Glutamatergic neuron (in vitro differentiated cells): ENCODE results near the gene RUVBL2. TPM values are rescaled to one million over a fixed set of nuclear protein-coding genes. Genes with fewer than 3 reads are reported as not detected.

Experiments used
- DNase-seq: peaks from one replicate; pipeline ENCODE4 v3.0.0; 2022
- H3K27ac Mint-ChIP-seq: one replicate; pipeline ENCODE4 v1.8.0; 2020; ENCODE audit warnings: mild to moderate bottlenecking, mixed read lengths, inconsistent platforms; ENCODE audit not compliant: unreplicated experiment
- H3K27me3 Mint-ChIP-seq: one replicate; pipeline ENCODE4 v1.8.0; 2020; ENCODE audit warnings: mild to moderate bottlenecking, moderate library complexity, mixed read lengths, inconsistent platforms; ENCODE audit not compliant: unreplicated experiment
- H3K36me3 Mint-ChIP-seq: one replicate; pipeline ENCODE4 v1.8.0; 2020; ENCODE audit warnings: mild to moderate bottlenecking, mixed read lengths, inconsistent platforms; ENCODE audit not compliant: unreplicated experiment
- H3K4me1 Mint-ChIP-seq: one replicate; pipeline ENCODE4 v1.8.0; 2020; ENCODE audit warnings: mild to moderate bottlenecking, low read depth, mixed read lengths, inconsistent platforms; ENCODE audit not compliant: unreplicated experiment
- H3K4me3 Mint-ChIP-seq: one replicate; pipeline ENCODE4 v1.8.0; 2020; ENCODE audit warnings: mild to moderate bottlenecking, mixed read lengths, inconsistent platforms; ENCODE audit not compliant: unreplicated experiment
- H3K9me3 Mint-ChIP-seq: one replicate; pipeline ENCODE4 v1.8.0; 2020; ENCODE audit warnings: mild to moderate bottlenecking, moderate library complexity, mixed read lengths, inconsistent platforms; ENCODE audit not compliant: unreplicated experiment
- total RNA-seq: library from RNA; stranded (reverse); fragmentation: NEBNext Ultra II Directional; extraction: Animal tissue kit (Norgen Biotek cat#: 25700); gene quantifications from one replicate; pipeline ENCODE4 v1.2.1, GENCODE V29; 2021; ENCODE audit not compliant: unreplicated experiment
- TF ChIP-seq, protein P1 (sequence below): fragments of 200-600 bp; sonication (generic); IDR thresholded peaks from one replicate; pipeline ENCODE4 v1.5.0; 2021; ENCODE audit not compliant: partially characterized antibody, unreplicated experiment

RUVBL2 gene
- total RNA-seq, 1 donor from 2014 or later = 60.9 TPM

DNA sequence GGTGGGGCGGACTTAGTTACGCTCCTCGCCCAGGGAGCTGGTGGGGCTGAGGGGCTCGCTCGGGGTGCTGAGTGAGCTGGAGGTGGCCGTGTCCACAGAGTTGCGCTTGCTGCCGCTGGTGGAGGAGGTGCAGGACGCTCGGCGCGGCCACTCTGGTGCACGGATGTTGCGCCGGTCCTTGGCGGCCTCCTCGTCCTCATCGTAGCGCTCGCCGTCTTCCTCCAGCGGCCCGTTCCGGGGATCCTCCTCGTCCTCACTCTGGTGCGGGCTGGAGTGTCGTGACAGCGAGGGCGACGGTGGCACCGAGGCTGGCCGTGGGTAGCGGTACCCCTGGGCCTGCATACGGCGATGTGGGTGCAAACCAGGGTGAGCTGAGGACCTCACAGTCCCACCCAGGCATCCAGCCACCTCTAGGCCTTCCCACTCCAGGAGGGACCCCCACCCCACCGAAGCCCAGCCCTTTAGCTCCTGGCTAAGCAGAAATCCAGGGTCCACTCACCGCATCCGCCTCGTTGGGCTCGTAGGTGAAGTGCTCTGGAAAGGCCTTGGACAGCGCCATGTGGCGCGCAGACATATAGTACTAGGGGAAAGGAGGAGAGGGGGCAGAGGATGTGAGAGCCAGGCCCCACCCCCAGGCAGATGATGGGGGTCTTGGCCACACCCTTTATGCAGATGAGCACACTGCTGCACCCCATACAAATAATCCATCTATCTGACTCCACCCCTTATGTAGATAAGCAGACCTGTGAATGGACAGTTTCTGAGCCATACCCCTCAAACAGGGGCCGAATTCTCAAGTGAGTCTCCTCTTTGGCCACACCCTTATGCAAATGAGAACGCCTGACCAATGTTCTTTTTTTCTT, 24.2 kb upstream of the RUVBL2 start:
- H3K36me3 Mint-ChIP-seq = no peaks in the 10 kb centered on the region
- H3K27ac Mint-ChIP-seq = no peak overlapping the region
- peaks cover 14% of the 10 kb centered on the region for H3K9me3 Mint-ChIP-seq
- peaks cover 20% of the 10 kb centered on the region for H3K4me1 Mint-ChIP-seq
- TF ChIP-seq, protein P1, sequence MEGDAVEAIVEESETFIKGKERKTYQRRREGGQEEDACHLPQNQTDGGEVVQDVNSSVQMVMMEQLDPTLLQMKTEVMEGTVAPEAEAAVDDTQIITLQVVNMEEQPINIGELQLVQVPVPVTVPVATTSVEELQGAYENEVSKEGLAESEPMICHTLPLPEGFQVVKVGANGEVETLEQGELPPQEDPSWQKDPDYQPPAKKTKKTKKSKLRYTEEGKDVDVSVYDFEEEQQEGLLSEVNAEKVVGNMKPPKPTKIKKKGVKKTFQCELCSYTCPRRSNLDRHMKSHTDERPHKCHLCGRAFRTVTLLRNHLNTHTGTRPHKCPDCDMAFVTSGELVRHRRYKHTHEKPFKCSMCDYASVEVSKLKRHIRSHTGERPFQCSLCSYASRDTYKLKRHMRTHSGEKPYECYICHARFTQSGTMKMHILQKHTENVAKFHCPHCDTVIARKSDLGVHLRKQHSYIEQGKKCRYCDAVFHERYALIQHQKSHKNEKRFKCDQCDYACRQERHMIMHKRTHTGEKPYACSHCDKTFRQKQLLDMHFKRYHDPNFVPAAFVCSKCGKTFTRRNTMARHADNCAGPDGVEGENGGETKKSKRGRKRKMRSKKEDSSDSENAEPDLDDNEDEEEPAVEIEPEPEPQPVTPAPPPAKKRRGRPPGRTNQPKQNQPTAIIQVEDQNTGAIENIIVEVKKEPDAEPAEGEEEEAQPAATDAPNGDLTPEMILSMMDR = no peak
- DNase-seq = no peak
- H3K4me3 Mint-ChIP-seq = no peak overlapping the region
- H3K27me3 Mint-ChIP-seq = peaks cover 16% of the 10 kb centered on the region

DNA sequence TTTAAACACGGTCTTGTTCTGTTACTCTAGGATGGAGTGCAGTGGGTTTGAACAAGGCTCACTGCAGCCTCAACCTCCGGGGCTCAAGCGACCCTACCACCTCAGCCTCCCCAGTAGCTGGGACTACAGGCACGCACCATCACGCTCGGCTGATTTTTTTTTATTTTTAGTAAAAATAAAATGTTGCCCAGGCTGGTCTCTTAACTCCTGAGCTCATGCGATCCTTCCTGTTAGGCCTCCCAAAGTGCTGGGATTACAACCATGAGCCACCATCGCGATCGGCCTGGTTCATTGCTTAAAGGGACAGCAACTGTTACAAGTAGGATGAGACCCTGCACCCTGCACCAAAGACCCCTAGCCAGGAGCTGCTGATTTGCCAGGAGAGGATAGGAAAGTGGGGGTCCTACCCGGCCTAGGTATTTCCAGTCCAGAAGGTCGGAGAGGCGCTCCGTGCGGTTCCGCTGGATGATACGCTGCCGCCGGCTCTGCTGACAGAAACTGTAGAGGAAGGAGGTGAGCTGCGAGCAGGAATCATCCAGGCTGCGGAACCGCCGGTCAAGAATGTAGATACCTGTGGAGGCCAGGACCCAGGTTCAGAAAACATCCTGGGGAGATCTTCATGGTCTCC, 23.4 kb upstream of the RUVBL2 start:
- TF ChIP-seq, protein P1 = no peak
- peaks cover 17% of the 10 kb centered on the region for H3K4me1 Mint-ChIP-seq
- no peak overlapping the region for H3K27ac Mint-ChIP-seq
- no peak overlapping the region for H3K4me3 Mint-ChIP-seq
- H3K36me3 Mint-ChIP-seq = no peaks in the 10 kb centered on the region
- no peak for DNase-seq
- peaks cover 12% of the 10 kb centered on the region for H3K9me3 Mint-ChIP-seq
- peaks cover 12% of the 10 kb centered on the region for H3K27me3 Mint-ChIP-seq

DNA sequence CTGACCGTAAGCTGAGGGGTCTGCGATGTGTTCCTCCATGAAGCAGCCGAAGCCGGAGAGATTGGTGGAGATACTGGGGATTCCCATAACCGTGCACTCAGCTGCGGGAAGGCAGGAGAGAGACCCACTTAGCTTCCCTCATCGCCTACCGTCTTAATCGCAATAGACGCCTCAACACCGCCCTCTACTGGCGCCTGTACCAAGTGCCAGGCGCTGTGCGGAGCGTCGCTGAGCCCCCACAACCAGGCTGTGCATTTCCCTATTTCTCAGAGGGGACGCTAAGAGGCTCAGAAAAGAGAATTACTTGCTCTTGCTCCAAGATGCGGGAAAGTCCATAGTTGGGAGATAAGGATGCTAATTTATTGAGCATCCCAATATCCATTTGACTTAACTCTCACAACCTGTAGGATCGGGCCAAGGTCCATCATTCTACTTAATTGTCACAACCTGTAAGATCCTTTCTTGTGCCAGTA, 22.7 kb upstream of the RUVBL2 start:
- Mint-ChIP-seq H3K9me3 (peaks cover 7% of the 10 kb centered on the region), H3K27ac (no peak overlapping the region), H3K27me3 (peaks cover 7% of the 10 kb centered on the region), H3K4me3 (peak overlapping the region; percentile 25), H3K4me1 (peaks cover 16% of the 10 kb centered on the region), H3K36me3 (no peaks in the 10 kb centered on the region)
- DNase-seq = peak; percentile 92
- TF ChIP-seq, protein P1 = peak; percentile 90

DNA sequence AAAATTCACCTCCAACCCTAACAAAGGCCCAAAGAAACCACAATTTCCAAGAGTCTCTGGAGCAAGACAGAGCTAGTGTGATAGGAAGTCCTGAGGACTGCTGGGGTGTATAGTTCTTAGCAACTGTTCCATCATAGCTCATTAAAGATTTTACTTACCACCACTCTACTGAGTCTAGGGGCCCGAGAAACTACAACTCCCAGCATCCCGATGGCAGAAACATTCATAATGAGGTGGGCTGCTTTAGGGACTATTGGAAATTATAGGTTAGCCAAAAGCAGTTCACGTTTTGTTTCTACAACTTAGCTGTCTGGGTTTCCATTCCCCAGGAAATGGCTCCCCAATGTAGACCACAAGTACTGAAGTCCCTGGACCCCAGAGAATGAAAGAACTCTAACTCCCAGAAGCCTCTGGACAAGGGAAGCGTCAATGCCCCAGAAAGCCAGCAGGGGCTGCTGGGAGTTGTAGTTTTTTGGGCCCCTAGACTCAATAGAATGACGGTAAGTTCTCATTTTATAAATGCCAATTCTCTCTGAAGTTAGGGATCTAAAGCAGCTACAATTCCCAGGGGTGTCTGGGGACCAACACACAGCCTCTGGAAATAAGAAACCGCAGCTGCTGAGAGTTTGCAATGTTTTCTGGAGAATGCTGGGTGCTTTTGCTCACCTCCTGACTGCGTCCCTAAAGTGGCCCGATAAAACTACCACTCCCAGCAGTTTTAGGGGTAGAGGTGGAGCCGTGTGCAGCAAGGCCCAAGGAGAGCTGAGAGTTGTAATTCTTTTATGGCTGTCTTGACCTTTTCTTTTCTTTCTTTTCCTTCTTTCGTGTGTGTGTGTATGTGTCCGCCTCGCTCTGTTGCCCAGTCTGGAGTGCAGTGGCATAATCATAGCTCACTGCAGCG, 17.5 kb upstream of the RUVBL2 start:
- H3K4me3 Mint-ChIP-seq = no peak overlapping the region
- TF ChIP-seq, protein P1 = peak; percentile 75
- peaks cover 2% of the 10 kb centered on the region for H3K4me1 Mint-ChIP-seq
- H3K36me3 Mint-ChIP-seq = peaks cover 5% of the 10 kb centered on the region
- no peak overlapping the region for H3K27ac Mint-ChIP-seq
- H3K9me3 Mint-ChIP-seq = no peaks in the 10 kb centered on the region
- peak; percentile 68 for DNase-seq
- no peaks in the 10 kb centered on the region for H3K27me3 Mint-ChIP-seq
